Omental fat pad (tissue), 4 donors: Measurements from ENCODE around the gene ALG12. TPM values are rescaled to one million over a fixed set of nuclear protein-coding genes. Genes with fewer than 3 reads are reported as not detected.
A peak's percentile ranks its signal among the peaks of the same experiment; 100 is the strongest.

ENCODE experiments used
- ATAC-seq: fragments of 150-250 bp; one replicate; pipeline ENCODE4 v1.9.1; 2016; ENCODE audit warnings: mild to moderate bottlenecking, moderate library complexity; ENCODE audit not compliant: low FRiP score
- DNase-seq: peaks from one replicate; pipeline ENCODE4 v3.0.0-alpha.2; 2019; ENCODE audit warnings: low spot score
- CTCF ChIP-seq, 3 donors: fragments of 450-650 bp; IDR thresholded peaks; one replicate each; pipeline ENCODE4 v1.5.1; 2016 to 2017; ENCODE audit warnings: antibody characterized with exemption in 3 of 3, mild to moderate bottlenecking in 3 of 3, moderate library complexity in 2 of 3
- total RNA-seq, 4 donors: library from RNA; depleted of rRNA; stranded (reverse); fragments of >200 nt; gene quantifications; one replicate each; pipeline ENCODE4 v1.1.0, GENCODE V29; 2016

ALG12 gene
- total RNA-seq, 4 donors from 2014 or later: 11.7 to 21.8 (median 13.0) TPM

GRCh38 chr22:49951986-49952896 lies 34.0 kb upstream of the ALG12 start:
- TF ChIP-seq CTCF (IDR thresholded peaks at IDR 0.05): no peak
- no peak for DNase-seq
- ATAC-seq: peak; percentile 15

GRCh38 chr22:49951678-49951985 lies 33.4 kb upstream of the ALG12 start:
- DNase-seq: no peak
- TF ChIP-seq CTCF (IDR thresholded peaks at IDR 0.05): no peak
- ATAC-seq: no peak

GRCh38 chr22:49951000-49951677 lies 32.9 kb upstream of the ALG12 start:
- TF ChIP-seq CTCF (IDR thresholded peaks at IDR 0.05): no peak
- ATAC-seq (no peak), DNase-seq (no peak)

GRCh38 chr22:49950396-49950994 lies 32.3 kb upstream of the ALG12 start:
- no peak for DNase-seq
- no peak for ATAC-seq
- no peak for TF ChIP-seq CTCF (IDR thresholded peaks at IDR 0.05)

GRCh38 chr22:49949914-49950292 lies 31.7 kb upstream of the ALG12 start:
- TF ChIP-seq CTCF (IDR thresholded peaks at IDR 0.05): no peak
- ATAC-seq (no peak), DNase-seq (no peak)

GRCh38 chr22:49948958-49949913 lies 31.0 kb upstream of the ALG12 start:
- no peak for TF ChIP-seq CTCF (IDR thresholded peaks at IDR 0.05)
- ATAC-seq (peak; percentile 12), DNase-seq (no peak)
